Activated CD4-positive, alpha-beta T cell treated with anti-CD3 and anti-CD28 coated beads for 1 hour (primary cell): ENCODE results near the gene RAB42.
A peak's percentile ranks its signal among the peaks of the same experiment; 100 is the strongest.
"Not testable (repeated sequence)": the region's sequence is repeated elsewhere in the genome, so short reads cannot be mapped to it uniquely, and the experiment has no call there.

Source experiments
- DNase-seq: peaks from one replicate; pipeline ENCODE4 v3.0.0-alpha.2; 2020

RAB42 gene

DNA sequence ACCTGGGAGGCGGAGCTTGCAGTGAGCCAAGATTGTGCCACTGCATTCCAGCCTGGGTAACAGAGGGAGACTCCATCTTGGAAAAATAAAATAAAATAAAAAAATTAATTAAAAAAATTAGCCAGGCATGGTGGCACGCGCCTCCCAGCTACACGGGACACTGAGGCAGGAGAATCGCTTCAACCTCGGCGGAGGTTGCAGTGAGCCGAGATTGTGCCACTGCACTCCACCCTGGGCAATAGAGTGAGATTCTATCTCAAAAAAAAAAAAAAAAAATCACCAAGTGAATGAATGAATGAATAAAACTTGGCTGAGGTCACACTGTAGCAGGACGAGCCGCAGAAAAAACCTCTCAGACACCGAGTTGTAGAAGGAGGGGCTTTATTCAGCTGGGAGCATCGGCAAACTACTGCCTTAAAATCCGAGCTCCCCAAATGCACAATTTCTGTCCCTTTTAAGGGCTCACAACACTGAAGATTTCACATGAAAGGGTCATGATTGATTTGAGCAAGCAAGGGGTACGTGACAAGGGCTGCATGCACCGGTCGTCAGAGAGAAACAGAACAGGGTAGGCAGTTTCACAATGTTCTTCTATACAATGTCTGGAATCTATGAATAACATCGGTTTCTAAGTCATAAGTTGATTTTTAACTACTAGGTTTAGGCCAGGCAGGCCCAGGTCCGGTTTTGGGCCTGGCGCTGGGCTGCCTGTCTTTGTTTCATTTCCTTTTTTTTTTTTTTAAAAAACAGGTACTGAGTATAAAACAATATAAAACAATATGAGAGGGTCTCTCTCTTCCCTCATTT lies 5.3 kb upstream of the RAB42 start:
- DNase-seq: not testable (repeated sequence)

- no peak for DNase-seq
These were observed 431 bp downstream of the RAB42 start for GRCh38 chr1:28592321-28593071.

DNA sequence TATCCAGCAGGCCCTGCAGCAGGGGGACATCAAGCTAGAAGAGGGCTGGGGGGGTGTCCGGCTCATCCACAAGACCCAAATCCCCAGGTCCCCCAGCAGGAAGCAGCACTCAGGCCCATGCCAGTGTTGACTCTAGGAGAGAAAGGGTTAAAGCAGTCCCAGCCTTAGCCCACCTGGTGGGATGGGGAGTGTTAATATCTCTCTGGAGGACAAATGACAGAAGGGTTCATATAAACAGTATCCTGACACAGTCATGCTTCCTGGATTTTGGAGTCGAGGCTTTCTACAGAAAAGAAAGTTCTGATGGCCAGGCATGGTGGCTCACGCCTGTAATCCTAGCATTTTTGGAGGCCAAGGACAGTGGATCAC lies 1.9 kb downstream of the RAB42 start:
- DNase-seq: not testable (repeated sequence)

DNA sequence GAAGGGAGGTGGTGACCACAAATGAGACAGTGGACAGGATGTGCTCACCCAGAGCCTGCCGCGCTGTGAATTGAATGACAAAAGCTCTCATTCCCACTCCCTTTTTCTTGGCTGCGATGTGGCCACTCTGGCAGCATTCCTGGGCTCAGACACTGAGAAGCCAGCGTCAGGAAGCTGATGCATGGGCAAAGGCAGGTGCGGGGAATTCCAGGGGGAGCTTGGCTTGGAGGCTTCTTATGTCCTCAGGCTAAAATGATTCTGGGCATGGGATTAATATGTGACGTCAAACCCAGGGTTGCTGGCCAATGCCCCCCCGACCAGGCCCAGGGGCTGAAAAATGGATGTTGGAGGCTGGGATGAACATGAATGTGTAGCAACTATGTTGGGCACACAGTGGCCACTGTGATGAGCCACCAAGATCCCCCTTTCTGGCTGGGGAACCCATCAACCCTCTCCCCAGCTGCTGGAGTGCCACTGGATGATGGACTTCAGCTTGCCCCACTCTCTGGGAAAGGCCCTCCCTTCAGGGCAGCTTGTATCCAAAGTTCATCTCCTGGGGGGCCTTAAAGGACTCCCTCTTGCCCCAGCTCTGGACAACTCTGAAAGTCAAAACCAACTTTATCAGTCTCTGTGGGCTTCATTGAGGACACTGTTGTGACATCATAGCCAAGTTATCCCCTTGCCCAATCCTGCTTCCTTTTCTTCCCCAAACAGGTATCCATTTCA lies 2.8 kb downstream of the RAB42 start:
- DNase-seq: not testable (repeated sequence)

DNA sequence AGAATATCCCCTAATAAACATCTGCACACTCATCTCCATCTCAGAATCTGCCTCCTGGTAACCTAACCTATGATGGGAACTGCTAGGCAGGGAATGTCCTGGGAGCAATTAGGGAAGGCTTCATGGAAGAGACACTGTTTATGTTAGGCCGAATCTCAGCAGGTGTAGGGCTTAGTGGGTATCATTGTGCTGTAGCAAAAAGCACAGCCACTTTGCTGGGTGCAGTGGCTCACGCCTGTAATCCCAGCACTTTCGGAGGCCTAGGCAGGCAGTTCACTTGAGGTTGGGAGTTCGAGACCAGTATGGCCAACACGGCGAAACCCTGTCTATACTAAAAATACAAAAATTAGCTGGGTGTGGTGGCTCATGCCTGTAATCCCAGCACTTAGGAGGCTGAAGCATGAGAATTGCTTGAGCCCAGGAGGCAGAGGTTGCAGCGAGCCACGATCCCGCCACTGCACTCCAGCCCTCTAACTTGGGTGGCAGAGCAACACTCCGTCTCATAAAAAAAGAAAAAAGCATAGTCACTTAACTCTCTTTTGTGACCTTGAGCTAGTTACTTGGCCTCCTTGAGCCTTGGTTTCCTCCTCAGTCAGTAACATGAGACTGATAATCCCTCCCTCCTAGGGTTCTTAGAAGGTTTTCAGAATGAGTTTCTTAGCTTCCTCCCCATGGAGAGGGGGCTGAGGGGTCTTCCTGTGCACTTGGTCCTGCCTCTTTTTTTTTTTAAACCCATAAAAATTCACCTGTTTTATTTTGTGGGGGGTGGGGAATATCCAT lies 3.5 kb downstream of the RAB42 start:
- DNase-seq: no peak

- not testable (repeated sequence) for DNase-seq
These were observed 4.2 kb downstream of the RAB42 start for GRCh38 chr1:28596276-28596675.

DNA sequence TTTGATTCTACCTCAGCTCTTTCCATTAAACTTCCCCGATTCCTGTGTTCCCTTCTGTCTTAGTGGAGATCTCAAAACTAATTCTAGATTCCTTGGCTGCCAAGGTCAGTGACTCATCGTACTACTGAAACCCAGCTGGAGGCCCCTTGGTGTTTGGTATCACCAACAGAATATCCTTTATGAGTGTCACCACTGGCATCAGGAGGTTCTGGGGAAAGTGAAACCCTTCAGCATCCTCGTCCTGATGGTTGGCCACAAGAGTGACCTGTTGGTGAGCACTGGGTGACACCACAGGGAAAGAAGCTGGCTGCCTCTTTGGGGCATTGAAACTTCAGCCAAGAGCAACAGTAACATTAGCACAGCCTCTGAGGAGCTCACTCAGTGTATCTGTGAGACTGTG lies 9.6 kb downstream of the RAB42 start:
- no peak for DNase-seq

DNA sequence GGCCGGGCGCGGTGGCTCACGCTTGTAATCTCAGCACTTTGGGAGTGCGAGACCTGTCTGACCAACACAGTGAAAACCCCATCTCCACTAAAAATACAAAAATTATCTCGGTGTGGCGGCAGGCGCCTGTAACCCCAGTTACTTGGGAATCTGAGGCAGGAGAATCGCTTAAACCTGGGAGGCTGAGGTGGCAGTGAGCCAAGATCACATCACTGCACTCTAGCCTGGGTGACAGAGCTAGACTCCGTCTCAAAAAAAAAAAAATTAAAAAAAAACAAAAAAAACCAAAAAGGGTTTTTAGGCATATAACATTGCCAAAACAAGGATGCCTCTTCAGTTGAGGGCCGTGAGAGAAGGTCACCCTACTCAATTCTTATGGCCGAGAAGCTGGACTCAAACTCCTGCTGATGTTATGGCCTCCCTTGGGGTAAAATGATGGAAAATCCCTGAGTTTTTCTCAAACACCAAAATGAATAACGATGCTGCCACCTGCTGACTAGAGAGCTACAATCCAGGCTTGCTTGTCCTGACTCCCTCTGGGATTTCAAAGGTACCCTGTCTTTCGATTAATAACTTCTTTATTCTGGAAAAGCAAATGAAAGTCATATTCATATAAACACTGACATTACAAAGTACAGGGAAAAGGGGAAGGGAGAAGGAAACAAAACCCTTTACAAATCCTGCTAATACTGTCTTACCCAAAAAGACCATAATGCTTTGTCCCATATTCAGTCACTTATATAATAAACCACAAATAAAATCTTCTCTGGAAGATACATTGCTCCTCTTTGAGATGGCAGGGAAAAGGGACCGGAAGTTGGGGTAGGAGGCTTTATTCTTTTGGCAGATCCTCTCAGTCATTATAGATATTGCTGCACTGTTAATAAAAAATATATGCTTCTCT lies 10.7 kb downstream of the RAB42 start:
- DNase-seq: no peak

DNA sequence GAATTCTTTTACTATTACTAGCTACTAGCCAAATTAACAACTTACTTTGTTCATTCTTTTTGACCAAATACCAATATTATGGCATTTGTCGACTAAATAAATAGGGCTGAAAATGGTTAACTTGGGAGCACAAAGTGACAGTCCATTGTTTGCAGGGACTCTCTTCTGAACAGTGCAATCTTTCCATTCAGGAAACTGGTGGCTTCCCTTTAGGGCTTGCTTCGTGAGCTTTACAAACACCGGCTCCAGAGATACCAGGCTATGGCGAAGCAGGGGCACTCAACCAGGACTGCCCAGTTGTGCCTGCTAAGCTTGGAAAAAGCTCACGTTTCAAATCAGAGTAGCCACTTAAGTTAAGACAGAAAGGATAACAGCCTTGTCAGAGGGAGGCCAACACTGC lies 12.3 kb downstream of the RAB42 start:
- no peak for DNase-seq

DNA sequence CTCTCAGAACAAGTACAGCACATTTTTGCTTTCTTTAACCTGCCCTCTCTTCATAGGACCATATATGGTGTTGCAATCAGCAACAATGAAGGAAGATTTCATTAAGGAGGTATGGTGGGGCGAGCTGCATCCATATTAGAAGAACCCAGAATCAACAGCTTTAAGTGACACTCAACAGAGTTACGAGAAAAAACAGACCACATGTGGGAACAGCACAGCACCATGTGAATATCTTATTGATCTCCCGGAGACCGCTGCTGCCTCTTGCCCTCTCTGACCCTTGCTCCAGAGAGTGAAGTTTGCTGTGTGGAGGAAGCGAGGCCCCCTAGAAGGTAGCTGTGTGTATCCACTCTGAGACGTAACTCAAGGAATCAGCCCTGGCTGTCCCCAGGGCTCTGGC lies 12.9 kb downstream of the RAB42 start:
- no peak for DNase-seq

GRCh38 chr1:28606771-28607170 lies 14.7 kb downstream of the RAB42 start:
- no peak for DNase-seq

DNA sequence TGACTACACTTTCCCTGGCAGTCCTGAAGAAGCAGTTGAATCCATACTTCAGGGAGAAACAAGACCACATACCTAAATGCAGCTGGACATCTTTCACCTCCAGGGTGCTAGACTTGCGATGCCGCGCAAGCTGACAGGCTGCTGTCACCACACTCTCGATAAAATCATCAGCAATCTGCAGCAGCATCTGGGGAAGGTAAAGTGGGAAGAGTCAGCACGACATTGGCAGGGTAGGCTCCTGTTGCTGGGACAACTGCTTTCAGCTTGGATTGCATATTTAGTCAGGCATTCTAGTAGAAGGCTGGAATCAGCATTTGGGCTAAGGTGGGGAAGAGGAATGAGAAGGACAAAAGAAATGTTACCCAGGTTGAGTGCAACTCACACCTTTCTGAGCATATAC lies 21.1 kb downstream of the RAB42 start:
- no peak for DNase-seq

GRCh38 chr1:28631713-28632112 lies 39.6 kb downstream of the RAB42 start:
- no peak for DNase-seq

DNA sequence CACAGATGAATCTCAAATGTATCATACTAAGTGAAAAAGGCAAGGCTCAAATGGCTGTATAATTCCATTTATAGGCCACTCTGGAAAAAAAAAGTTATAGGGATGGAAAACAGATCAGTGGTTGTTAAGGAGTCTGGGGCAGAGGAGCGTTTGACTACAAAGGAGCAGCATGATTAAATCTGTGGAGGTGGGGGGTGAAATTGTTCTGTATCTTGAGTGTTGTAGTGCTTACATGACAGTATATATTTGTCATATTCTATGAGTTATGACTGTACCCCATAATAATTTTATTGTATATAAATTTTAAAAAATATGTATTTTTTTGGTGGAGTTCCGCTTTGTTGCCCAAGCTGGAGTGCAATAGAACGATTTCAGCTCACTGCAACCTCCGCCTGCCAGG lies 40.5 kb downstream of the RAB42 start:
- DNase-seq: no peak

GRCh38 chr1:28640766-28641165 lies 48.7 kb downstream of the RAB42 start:
- no peak for DNase-seq

DNA sequence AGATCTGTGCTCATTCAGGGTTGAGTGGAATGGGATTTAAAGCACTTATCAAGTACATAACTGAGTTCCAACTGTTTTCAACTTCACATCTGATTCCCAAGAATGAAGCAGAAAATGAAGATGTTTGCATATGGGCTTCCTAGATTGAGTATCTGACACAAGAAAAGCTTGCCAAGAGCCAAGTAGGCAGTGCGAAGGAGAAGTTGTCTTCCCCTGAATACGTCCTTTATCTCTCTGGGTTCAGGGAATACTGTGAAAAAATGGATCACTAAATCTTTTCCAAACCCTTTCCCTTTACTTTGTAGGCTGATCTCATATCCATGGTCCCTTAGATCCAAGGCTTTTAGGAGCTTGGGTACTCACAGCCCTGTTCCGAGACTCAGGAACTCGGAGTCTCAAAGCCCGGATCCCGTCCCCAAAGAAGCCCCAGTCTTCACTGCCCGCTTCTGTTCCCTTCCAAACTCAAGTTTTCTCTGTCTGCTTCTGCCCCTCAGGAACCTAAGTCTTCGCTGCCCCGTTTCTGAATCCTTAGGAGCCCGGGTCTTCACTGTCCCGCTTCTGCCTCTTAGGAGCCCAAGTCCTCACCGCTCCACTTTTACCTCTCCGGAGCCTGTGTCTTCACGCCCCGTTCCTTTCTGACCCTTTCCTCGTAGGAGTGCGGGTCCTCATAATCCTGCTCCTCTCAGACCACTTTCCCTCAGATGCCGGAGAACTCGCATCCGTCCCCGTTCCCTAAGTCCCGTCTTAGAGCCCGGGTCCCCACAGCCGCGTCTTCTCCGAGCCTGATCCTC lies 50.2 kb downstream of the RAB42 start:
- DNase-seq: no peak

GRCh38 chr1:28642847-28643635 lies 51.0 kb downstream of the RAB42 start, which contains the start of gene TAF12:
TSS of gene TAF12 (minus strand) at chr1:28643067. CDS start at chr1:28622081, 20,986 bp downstream.
- DNase-seq: peak; percentile 92

GRCh38 chr1:28644494-28644893 lies 52.4 kb downstream of the RAB42 start:
- DNase-seq: no peak
